NCI-H2171 treated with DMSO at 0.1 percent for 48 hours (cell line): ENCODE results near the gene TVP23B.
"Not testable (repeated sequence)": the region's sequence is repeated elsewhere in the genome, so short reads cannot be mapped to it uniquely, and the experiment has no call there.

Source experiments
- DNase-seq: peaks from one replicate; lab custom pipeline; 2025; lab: John Stamatoyannopoulos, UW

TVP23B gene

DNA sequence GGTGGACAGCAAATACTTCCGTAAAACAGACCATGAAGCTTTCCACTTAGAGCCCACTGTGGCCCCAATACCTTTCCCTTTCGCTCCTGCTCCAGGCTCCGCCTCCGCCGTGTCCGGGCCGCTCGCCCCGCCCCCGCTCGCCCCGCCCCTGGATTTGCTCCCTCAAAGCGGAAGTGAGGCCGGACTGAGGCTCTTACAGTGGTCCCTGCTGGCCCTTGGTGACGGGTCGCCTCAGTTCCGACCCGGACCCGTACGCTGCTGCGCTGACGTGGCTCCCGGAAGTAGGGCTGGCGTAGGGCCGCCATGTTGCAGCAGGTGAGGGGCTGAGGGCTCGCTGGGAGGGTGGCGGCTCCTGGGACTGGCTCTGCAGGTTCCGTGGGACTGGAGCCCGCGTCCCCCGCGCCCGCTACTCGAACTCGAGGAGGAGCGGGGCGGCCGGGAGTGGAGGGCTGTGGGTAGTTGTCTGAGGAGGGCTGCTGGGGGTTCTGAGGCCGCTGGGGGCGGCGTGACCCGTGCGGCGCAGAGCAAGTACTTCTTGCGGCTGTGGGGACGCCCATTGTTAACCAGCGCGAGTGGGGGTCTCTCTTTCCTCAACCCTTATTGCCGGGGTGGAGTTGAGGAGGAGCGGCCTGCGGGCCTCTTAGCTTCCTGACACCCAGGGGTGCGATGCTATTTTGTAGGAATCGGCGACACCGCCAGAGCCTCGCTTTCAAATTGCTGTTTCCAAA is at the start of gene TVP23B:
Gene TVP23B, plus strand, starts transcription at position 193 of the 728 bp plus-strand sequence. Its CDS starts 111 bp downstream, at position 304.
- peak; percentile 94 for DNase-seq

DNA sequence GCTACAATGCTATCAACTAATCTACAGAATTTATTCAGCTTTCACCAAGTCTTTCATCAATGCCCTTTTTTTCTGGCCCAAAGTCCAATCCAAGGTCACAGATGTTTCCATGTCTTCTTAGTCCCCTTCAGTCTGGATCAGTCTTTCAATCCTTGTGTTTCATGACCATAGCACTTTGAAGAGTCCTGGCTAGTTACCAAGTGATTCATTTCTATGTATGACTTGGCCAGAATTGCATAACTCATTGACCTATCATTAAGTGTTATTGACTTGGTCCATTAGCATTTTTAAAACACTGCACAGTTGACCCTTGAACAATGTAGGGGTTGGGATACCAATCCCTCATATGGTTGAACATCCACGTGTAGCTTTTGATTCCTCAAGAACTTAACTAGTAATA is 48.5 kb upstream of the TVP23B start:
- not testable (repeated sequence) for DNase-seq

DNA sequence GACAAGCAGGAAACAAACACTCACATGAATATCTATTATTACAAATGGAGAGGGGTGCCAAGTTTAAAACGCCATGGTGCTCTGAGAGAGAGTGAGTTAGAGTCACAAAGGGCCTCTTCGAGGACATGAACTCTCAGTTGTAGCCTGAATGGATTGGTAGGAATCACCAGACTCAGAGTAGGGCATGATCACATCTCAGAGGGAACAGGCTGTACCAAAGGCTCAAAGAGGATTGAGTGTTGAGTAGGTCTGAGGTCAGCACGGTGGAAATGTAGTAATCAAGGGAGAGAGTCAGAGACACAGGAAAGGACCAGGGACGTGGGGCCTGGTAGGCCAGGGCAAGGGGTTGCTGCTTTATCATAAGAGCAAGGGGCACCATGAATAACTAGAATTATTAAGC is 47.6 kb upstream of the TVP23B start:
- DNase-seq = not testable (repeated sequence)

DNA sequence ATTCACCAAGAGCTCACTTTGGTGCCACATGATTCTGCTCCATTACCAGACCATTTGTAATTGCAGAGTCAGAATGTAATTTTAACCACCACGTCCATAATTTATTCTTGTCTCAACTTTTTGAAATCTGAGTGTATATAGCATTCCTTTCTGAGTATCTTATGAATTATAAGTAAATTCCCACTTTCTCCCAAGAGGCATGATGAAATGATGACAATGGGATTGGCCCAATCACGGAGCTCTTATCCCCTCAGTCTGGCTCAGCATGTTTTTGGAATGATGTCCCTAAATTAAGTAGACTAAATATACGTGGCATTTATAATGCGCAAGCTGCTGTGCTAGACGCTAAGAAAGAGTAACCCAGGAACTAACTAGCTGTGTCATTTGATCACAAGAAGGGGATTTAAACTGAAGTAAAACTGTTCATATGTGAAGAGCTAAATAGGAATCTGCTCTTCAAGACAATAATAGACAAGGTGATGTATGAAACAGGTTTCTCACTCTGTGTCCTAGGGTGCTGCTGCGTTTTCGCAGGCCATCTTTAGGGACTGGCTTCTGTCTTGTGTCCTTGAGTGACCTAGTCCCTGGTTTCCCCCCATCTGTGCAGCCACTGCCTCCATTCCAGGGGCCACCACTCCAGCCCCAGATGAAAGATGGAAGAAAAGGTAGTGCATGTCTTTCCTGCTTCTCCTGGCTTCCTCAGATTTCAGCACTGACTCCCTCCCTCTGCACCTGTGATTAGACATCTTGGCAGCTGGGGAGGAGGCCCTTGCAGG is 41.2 kb upstream of the TVP23B start:
- peak; percentile 32 for DNase-seq

DNA sequence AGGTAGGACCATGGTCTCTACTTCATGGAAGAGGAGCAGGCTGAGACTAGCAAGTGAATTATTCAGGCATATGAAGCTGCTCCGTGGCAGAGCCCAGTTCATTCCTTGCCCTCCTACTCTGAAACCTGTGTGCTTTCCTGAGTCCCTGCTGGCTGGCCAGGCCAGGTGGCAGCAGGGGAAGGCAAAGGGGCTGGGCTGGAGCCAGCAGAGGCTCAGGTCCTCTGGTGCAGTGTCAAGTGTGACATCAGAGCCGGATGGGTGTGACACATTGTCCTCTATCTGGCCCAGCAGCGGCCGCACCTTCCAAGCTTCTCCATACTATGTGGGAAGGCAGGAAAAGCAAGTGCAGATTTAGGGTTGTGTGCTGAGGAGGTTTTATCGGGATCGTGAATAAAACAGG is 39.8 kb upstream of the TVP23B start:
- not testable (repeated sequence) for DNase-seq

DNA sequence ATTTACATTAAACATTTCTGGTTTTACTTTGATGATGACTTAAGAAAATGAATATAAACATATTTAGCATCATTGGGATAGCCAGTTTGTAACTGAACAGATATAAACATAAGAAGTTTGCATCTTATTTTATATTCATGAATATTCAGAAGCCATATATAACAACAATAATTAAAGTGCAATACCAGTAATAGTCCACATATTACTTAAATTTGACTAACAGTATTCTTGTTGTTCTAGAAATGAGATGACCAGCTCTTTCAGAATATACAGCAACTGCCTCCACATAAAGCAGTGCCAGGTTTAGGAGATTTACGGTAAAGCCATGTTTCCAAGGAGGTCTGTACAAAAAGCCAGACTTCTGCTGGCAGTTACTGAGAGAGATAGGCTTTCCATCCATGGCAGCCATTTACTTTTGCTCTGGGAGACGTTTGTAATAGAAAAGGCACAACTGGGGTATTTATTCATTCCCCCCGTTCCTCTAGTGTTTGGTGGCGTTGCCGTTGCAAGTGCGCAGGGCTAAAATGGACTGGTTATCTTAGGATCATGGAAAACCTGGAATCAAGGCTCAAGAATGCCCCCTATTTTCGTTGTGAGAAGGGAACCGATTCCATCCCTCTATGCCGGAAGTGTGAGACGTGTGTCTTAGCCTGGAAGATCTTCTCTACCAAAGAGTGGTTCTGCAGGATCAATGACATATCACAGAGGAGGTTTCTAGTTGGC is 37.1 kb upstream of the TVP23B start, which contains the start of gene FBXW10:
Gene FBXW10, plus strand, starts transcription at position 356 of the 723 bp plus-strand sequence. Its CDS starts 191 bp downstream, at position 547.
- not testable (repeated sequence) for DNase-seq

DNA sequence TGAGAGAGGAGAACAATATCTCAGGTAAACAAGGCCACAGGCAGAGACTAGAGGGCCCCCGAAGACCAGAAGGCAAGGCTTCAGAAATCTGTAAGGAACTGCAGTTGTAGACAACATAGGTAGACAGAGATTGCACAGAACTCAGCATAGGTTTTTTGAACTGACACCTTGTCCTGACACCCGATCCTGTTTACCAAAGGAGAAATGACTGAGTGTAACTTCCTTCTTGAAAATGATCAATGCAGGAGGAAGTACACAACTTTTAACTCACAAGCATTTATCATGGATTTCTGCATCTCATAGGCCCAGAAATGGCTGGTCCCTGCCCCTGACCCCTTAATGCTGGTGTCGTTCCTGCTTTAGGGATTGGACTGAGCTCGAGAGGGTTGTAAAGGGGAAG is 36.3 kb upstream of the TVP23B start:
- peak; percentile 4 for DNase-seq

DNA sequence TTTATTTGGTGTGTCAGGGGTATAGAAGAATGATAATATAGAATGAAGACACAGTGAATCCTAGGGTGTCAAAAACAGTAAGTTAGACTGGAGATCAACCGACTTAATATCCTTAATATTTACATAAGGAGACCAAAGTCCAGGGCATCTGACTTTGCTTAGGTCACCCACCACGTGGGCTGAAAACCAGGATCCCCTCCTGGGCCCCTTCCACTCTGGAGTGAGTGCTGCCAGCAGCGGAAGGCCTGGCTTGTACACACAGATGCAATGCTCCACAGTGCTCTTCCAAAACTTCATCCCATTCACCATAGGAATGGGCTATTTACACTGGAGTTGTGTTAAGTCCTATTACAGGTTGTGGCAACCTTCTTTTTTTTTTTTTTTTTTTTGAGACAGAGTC is 34.4 kb upstream of the TVP23B start:
- DNase-seq = not testable (repeated sequence)

DNA sequence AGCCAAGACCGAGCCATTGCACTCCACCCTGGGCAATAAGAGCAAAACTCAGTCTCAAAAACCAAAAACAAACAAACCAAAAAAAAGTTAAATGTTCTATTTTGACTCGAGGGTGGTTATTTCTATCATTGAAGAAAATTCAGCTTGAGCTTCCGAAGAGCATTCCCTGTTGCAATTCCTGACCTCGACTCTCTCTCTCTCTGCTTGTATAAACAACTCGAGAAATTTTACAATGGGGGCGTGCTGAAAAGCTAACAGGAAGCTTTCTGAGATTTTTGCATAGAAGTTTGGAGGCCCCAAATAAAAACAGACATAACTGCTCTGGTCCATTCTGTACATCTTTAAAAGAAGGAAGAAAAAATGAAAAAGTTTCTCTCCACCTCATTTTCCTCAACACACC is 33.5 kb upstream of the TVP23B start:
- DNase-seq = not testable (repeated sequence)

DNA sequence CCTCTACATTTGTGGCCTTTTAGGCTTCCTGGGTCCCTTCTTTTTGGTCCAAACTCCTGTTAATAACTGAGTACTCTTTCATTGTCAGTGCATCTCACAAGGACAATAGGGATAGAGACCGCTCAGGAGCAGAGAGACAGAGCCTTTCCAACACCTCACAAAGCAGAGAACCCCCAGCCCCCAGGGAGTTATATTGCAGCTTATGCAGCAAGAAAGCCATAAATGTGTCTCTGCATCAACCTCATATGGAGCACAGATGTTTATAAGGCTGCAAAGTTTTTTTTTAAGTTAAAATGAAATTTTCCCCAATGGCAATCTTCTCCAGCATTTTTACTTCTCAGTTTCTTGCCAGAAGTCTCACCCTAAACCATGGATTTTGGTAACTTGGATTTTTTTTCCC is 30.7 kb upstream of the TVP23B start:
- not testable (repeated sequence) for DNase-seq

DNA sequence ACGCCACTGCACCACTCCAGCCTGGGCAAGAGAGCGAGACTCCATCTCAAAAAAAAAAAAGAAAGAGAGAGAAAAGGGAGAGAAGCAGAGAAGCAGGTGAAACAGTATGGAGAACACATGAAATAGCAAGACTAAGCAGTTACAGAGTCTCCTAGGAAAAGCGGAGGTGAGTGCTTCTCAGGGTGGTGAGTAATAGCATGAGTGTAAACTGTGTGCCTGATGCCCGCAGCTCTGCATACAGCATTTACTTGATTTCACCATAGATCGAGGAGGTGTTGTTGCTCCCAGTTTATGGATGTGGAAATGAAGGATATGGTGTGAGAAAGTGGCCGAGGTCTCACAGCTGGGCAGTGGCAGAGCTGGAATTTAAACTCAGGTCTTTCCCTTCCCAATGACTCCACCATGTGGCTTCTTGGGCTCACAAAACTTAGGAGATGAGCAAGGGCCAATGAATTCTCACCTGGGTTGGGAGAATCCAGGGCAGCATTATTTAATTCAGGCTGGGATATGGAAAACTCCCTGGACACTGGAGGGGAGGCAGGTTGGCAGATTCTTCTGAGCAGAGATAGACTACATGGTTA is 27.1 kb upstream of the TVP23B start:
- DNase-seq = not testable (repeated sequence)

DNA sequence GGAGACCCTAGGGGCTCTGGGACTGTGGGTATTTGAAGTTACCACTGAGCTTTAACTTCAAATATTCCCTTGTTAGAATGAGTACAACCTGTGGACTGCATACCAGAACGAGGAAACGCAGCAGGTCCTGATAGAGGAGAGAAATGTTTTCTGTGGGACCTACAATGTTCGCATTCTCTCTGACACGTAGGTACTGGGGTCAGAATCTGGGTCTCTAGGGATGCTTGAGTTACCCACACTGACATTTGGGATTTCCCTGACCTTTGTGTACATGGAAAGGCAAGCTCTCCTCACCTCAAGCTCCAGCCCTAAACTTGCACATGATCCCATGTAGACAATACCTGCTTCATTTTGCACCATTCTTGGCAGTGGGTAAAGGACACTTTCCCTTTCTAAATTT is 25.0 kb upstream of the TVP23B start:
- DNase-seq = not testable (repeated sequence)

DNA sequence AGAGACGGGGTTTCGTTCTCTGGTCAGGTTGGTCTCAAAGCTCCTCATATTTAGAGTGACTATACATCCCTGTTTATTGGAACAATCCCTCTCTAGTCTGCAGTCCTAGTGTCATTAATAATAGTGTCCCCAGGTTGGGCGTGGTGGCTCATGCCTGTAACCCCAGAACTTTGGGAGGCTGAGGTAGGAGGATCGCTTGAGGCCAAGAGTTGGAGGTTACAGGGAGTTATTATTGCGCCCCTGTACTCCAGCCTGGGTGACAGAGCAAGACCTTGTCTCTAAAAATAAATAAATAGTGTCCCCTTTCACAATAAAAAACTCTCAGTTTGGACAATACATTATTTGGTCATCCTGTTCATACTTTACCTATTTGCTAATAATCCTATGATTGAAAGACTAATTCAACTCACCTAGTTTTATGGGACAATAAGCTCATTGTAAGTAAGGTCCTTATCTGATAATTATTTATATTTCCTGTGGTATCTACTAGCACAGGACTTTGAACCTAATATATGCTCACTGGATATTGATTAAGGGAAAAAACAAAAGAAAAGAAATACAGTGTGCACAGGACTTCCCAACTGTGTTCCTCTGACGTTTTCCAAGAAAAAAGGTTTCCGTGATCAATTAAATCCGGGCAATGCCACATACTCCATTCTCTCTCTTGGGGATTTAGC is 23.5 kb upstream of the TVP23B start:
- not testable (repeated sequence) for DNase-seq

DNA sequence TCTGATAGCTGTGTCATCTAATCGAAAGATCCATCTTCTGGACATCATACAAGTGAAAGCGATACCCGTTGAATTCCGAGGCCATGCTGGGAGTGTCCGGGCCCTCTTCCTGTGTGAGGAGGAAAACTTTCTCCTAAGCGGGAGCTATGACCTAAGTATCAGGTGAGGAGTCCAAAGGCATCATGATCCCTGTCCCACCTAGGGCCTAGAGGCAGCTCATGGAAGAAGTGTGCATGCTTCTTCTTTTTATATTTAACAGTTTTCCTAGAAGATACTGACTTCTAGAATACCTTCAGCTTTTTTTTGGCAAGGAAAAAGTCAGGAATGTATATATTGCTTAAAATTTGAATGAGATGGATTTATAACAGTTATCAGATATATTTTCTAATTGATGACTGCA is 22.6 kb upstream of the TVP23B start:
- DNase-seq = not testable (repeated sequence)

DNA sequence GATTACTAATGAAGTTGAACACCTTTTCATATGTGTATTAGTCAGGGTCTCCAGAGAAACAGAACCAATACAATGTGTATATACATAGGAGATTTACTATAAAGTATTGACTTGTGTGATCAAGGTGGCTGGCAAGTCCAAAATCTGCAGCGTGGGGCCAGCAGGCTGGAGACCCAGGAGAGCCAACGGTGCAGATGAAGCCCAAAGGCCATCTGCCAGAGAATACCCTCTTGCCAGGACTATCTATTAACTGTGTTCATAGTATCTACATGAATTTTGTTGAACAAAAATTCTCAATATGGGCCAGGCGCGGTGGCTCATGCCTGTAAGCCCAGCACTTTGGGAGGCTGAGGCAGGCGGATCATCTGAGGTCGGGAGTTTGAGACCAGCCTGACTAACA is 20.8 kb upstream of the TVP23B start:
- DNase-seq = not testable (repeated sequence)

DNA sequence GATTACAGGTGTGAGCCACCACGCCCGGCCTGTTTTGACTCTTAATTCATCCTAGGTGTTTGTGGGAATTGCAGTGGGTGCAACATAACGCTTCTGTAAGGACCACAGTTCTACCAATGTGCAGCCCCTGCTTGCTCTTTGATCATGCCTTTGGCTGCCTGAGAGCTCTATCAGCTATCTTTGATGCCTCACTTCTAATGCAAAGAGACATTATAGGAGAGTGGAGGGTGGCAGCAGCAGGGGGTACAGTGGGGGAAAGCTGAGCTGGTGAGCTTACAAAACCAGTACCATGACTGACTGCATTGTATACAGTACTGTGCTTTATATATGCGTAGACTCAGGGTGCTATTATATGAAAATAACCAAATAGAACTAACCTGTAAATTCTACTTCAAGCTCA is 10.4 kb upstream of the TVP23B start:
- DNase-seq = not testable (repeated sequence)

DNA sequence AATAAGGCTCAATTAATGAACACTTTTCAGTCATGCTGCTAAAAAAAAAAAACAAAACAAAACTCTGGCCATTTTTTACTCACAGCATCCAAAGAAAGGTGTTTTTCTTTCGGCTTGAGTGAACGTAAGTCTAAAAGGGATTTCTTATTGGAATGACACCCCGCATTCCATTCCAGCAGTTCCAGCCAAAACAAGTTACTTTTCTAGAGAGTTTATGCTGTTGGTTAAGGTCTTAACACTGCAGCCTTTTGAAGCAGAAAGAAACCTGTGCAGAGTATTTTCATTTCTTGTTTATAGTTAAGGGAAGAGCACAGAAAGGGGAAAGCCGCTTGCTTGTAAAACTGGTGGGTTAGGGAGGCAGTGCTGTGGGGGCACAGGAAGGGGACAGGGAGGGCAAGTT is 9.9 kb upstream of the TVP23B start:
- DNase-seq = not testable (repeated sequence)

DNA sequence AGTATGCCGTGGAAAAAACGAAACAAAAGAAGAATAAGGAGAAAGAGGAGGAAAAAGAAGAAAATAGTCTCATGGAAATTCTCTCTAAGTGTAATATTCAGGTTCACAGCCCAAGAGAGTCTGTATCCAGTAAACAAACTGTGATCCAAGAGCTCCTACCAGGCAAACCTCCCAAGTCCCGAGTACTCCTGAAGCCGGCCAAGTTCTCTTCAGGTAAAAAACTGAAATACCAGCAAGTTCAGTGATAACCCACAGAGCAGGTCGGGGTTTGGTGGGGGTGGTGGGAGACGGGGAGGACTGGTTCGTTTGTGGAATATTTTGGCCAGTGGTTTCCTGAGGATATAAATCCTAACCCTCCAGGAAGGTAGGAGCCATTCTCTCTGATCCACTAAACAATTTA is 8.5 kb upstream of the TVP23B start:
- DNase-seq = no peak

DNA sequence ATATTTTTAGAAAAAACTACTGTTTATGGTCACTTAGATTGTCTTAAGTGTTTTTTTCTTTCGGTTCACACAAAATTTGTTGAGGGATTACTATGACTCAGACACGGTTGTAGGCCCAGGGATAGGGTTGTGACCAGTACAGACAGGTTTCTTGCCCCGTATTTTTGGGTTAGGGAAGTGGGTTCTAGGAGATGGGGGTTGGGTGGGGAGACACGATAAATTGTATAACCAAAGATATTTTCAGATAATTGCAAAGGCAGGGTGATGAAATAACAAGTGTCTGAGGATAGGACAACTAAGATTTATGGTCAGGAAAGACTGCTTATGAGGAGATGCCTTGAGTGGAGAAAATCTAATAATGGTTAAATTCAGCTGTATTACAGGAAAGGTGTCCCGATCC is 822 bp downstream of the TVP23B start:
- not testable (repeated sequence) for DNase-seq

DNA sequence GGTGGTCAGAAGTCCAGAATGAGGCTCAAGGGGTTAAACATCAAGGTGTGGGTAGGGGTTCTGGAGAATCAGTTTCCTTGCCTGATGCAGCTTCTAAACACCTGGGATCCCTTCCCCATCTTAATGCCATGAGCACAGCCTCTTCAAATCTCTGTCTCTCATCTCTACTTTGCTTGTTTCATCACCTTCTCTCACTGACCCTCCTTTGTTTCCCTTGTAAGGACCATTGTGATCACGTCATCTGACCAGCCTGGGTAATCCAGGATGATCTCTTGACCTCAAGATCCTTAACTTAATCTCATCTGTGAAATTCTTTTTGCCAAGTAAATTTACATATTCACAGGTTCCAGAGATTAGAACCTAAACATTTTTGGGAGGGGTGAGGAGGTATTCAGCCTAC is 5.0 kb downstream of the TVP23B start:
- not testable (repeated sequence) for DNase-seq

DNA sequence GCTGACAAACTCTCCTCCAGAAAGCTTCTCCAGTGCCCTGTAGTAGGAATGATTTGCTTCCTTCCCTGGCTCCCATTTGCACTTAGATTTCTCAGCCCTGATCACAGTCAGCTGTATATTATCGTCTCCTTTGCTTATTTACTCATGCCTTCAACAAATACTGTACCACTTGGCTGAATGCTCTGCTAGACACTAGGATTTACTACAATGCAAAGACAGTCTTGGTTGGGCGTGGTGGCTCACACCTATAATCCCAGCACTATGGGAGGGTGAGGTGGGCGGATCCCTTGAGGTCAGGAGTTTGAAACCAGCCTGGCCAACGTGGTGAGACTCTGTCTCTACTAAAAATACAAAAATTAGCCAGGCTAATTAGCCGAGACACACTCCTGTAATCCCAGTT is 5.9 kb downstream of the TVP23B start:
- not testable (repeated sequence) for DNase-seq
